Measurements from ENCODE around the gene EXOC3L2. TPM values are rescaled to one million over a fixed set of nuclear protein-coding genes. Genes with fewer than 3 reads are reported as not detected.

Gene EXOC3L2
- total RNA-seq, 1 experiment from 2014 or later = not detected

DNA sequence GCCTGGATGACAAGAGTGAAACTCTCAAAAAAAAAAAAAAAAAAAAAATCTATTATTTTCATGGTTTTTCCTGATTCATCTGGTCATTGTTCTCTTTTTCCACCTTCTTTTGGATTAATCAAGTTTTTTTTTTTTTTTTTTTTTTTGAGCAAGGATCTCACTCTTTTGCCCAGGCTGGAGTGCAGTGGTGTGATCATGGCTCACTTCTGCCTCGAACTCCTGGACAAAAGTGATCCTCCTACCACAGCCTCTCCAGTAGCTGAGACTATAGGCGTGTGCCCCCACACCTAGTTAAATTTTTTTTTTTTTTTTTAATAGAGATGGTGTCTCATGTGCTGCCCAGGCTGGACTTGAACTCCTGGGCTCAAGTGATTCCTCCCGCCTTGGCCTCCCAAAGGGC lies 38.9 kb downstream of the EXOC3L2 start:
- Mint-ChIP-seq H3K36me3 (ENCODE audit: insufficient read depth, unreplicated experiment) (peaks cover 1% of the 10 kb centered on the region), H3K27ac (ENCODE audit: unreplicated experiment) (no peak overlapping the region), H3K9me3 (ENCODE audit: low read depth, unreplicated experiment) (no peaks in the 10 kb centered on the region), H3K4me1 (ENCODE audit: low read depth, unreplicated experiment) (peaks cover 22% of the 10 kb centered on the region), H3K4me3 (ENCODE audit: low read depth, unreplicated experiment) (no peak overlapping the region), H3K27me3 (ENCODE audit: unreplicated experiment) (no peaks in the 10 kb centered on the region)
- CTCF ChIA-PET = interaction anchor here (0.6 kb wide), 1 partner anchor 40 kb away, joined by 5 read pairs; no protein-coding TSS in a partner anchor
- TF ChIP-seq, protein P1, sequence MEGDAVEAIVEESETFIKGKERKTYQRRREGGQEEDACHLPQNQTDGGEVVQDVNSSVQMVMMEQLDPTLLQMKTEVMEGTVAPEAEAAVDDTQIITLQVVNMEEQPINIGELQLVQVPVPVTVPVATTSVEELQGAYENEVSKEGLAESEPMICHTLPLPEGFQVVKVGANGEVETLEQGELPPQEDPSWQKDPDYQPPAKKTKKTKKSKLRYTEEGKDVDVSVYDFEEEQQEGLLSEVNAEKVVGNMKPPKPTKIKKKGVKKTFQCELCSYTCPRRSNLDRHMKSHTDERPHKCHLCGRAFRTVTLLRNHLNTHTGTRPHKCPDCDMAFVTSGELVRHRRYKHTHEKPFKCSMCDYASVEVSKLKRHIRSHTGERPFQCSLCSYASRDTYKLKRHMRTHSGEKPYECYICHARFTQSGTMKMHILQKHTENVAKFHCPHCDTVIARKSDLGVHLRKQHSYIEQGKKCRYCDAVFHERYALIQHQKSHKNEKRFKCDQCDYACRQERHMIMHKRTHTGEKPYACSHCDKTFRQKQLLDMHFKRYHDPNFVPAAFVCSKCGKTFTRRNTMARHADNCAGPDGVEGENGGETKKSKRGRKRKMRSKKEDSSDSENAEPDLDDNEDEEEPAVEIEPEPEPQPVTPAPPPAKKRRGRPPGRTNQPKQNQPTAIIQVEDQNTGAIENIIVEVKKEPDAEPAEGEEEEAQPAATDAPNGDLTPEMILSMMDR (IDR thresholded peaks at IDR 0.05; ENCODE audit: unreplicated experiment) = no peak
- no peak for DNase-seq
- intact Hi-C loops (cut with micrococcal nuclease; ENCODE audit: unreplicated experiment) = no loop called here
- no TSS peak for BruUV-seq (replicated peaks)

DNA sequence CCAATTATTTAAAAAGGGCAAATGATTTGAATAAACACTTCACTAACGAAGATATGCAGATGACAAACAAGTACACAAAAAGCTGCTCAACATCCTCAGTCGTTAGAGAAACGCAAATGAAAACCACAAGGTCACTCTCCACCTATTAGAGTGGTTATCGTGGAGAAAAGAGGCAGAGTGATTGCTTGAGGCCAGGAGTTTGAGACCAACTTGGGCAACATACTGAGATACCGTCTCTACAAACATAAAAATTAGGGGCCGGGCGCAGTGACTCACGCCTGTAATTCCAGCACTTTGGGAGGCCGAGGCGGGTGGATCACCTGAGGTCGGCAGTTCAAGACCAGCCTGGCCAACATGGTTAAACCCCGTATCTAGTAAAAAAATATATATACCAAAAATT lies 39.4 kb downstream of the EXOC3L2 start:
- no peaks in the 10 kb centered on the region for H3K9me3 Mint-ChIP-seq (ENCODE audit: low read depth, unreplicated experiment)
- no peaks in the 10 kb centered on the region for H3K27me3 Mint-ChIP-seq (ENCODE audit: unreplicated experiment)
- no peak for DNase-seq
- no peak overlapping the region for H3K4me3 Mint-ChIP-seq (ENCODE audit: low read depth, unreplicated experiment)
- H3K27ac Mint-ChIP-seq (ENCODE audit: unreplicated experiment) = no peak overlapping the region
- intact Hi-C loops (cut with micrococcal nuclease; ENCODE audit: unreplicated experiment) = no loop called here
- H3K36me3 Mint-ChIP-seq (ENCODE audit: insufficient read depth, unreplicated experiment) = no peaks in the 10 kb centered on the region
- CTCF ChIA-PET = interaction anchor here (0.6 kb wide), 1 partner anchor 40 kb away, joined by 5 read pairs; no protein-coding TSS in a partner anchor
- peaks cover 16% of the 10 kb centered on the region for H3K4me1 Mint-ChIP-seq (ENCODE audit: low read depth, unreplicated experiment)
- TF ChIP-seq, protein P1 (IDR thresholded peaks at IDR 0.05; ENCODE audit: unreplicated experiment) = no peak
- BruUV-seq (replicated peaks) = no TSS peak

DNA sequence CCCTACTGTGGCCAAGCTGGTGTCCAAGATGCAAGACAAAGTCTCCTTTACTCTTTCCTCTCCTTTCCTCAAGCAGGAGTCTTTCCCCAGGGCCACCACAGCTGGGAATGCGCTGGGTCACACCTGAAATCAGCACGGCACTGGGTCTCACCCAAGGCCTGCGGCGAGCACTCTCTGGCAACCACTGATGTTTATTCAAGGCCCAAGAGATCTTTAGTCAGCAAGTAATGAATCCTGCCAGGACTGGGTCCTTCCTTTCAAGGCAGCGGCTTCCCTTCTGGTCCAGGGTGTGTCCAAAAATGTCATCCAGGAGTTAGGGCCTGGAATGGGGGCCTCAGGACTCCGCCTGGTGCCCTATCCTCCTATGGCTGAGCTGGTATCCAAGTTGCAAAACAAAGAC lies 42.6 kb downstream of the EXOC3L2 start:
- CTCF ChIA-PET = no interaction called here
- intact Hi-C loops (cut with micrococcal nuclease; ENCODE audit: unreplicated experiment) = no loop called here
- no peaks in the 10 kb centered on the region for H3K36me3 Mint-ChIP-seq (ENCODE audit: insufficient read depth, unreplicated experiment)

DNA sequence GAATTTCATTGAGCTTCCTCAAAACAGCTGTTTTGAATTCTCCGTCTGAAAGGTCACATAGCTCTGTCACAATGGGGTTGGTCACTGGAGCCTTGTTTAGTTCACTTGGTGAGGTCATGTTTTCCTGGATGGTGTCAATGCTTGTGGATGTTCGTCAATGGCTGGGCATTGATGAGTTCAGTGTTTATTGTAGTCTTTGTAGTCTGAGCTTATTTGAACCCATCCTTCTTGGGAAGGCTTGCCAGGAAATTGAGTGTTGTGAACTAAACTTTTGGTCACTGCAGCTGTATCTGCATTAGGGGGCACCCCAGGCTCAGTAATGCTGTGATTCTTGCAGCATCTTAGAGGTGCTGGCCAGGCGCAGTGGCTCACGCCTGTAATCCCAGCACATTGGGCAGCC lies 44.6 kb downstream of the EXOC3L2 start:
- CTCF ChIA-PET = interaction anchor here (0.6 to 1.5 kb wide), 9 partner anchors 13 to 460 kb away, joined by 3 to 10 read pairs (median 4); no protein-coding TSS in a partner anchor
- peak; percentile 59 for DNase-seq
- Mint-ChIP-seq H3K4me3 (ENCODE audit: low read depth, unreplicated experiment) (no peak overlapping the region), H3K27ac (ENCODE audit: unreplicated experiment) (no peak overlapping the region), H3K9me3 (ENCODE audit: low read depth, unreplicated experiment) (no peaks in the 10 kb centered on the region), H3K4me1 (ENCODE audit: low read depth, unreplicated experiment) (no peaks in the 10 kb centered on the region), H3K27me3 (ENCODE audit: unreplicated experiment) (peaks cover 41% of the 10 kb centered on the region), H3K36me3 (ENCODE audit: insufficient read depth, unreplicated experiment) (no peaks in the 10 kb centered on the region)
- intact Hi-C loops (cut with micrococcal nuclease; ENCODE audit: unreplicated experiment) = loop anchor here (1.0 to 2.0 kb wide), 2 partner anchors 48 to 138 kb away; no protein-coding TSS in a partner anchor
- BruUV-seq (replicated peaks) = no TSS peak
- TF ChIP-seq, protein P1 (IDR thresholded peaks at IDR 0.05; ENCODE audit: unreplicated experiment) = no peak

More for the DNA sequence above, 42.6 kb downstream of the EXOC3L2 start:
- Mint-ChIP-seq H3K4me1 (ENCODE audit: low read depth, unreplicated experiment) (no peaks in the 10 kb centered on the region), H3K4me3 (ENCODE audit: low read depth, unreplicated experiment) (no peak overlapping the region), H3K27ac (ENCODE audit: unreplicated experiment) (no peak overlapping the region), H3K9me3 (ENCODE audit: low read depth, unreplicated experiment) (no peaks in the 10 kb centered on the region), H3K27me3 (ENCODE audit: unreplicated experiment) (peaks cover 31% of the 10 kb centered on the region)
- DNase-seq = no peak
- no TSS peak for BruUV-seq (replicated peaks)
- TF ChIP-seq, protein P1 (IDR thresholded peaks at IDR 0.05; ENCODE audit: unreplicated experiment) = no peak

Data from Calu3 (cell line).